IMR-90 (cell line): ENCODE measurements around the gene HMG20A. TPM values are rescaled to one million over a fixed set of nuclear protein-coding genes. Genes with fewer than 3 reads are reported as not detected.

ENCODE experiments used
- ATAC-seq: fragments of 200-7000 bp; cut with Tn5 transposase; 2 replicates; pipeline ENCODE4 v1.9.1; 2020; ENCODE audit warnings: low read depth, mild to moderate bottlenecking, moderate library complexity
- BruUV-seq: library from RNA; stranded (reverse); fragments of 400-500 nt; replicated peaks from 2 replicates; lab custom pipeline; 2021; lab: Mats Ljungman, UMichigan
- CTCF ChIA-PET: fragments of 300-600 bp; formaldehyde crosslinking; extraction: SDS; loops from one replicate; lab custom pipeline; 2021; ENCODE audit warnings: antibody characterized with exemption; lab: Yijun Ruan, JAX
- POLR2A ChIA-PET: fragments of 300-600 bp; sonication (Branson Sonifier 250); formaldehyde crosslinking; loops from one replicate; lab custom pipeline; 2022; ENCODE audit warnings: antibody characterized with exemption; ENCODE audit not compliant: unreplicated experiment; lab: Charles Lee
- DNase-seq: peaks from one replicate; pipeline ENCODE4 v3.0.0; 2013
- H2AFZ ChIP-seq: replicated peaks from 2 replicates; pipeline ENCODE3; 2013; ENCODE audit warnings: low read length, mild to moderate bottlenecking; ENCODE audit not compliant: poor library complexity
- H2AK5ac ChIP-seq: 2 replicates; pipeline ENCODE4 v1.6.1; 2013; ENCODE audit warnings: low read depth, low read length, inconsistent platforms
- H2AK9ac ChIP-seq: replicated peaks from 2 replicates; pipeline ENCODE3; 2013; ENCODE audit warnings: mild to moderate bottlenecking, low read depth, low read length, moderate library complexity; ENCODE audit not compliant: poor library complexity
- H2BK120ac ChIP-seq: 2 replicates; pipeline ENCODE4 v1.6.1; 2013; ENCODE audit warnings: low read depth, low read length, inconsistent platforms
- H2BK15ac ChIP-seq: 3 replicates; pipeline ENCODE4 v1.6.1; 2013; ENCODE audit warnings: low read depth, low read length, inconsistent platforms
- H2BK20ac ChIP-seq: 2 replicates; pipeline ENCODE4 v1.6.1; 2013; ENCODE audit warnings: low read depth, mild to moderate bottlenecking, inconsistent platforms, low read length, moderate library complexity
- H2BK5ac ChIP-seq: 2 replicates; pipeline ENCODE4 v1.6.1; 2013; ENCODE audit warnings: mild to moderate bottlenecking, low read depth, low read length, inconsistent platforms; ENCODE audit not compliant: poor library complexity, severe bottlenecking
- H3K14ac ChIP-seq: replicated peaks from 2 replicates; pipeline ENCODE4 v1.6.1; 2013; ENCODE audit warnings: low read depth, low read length, inconsistent platforms
- H3K18ac ChIP-seq: 2 replicates; pipeline ENCODE4 v1.6.1; 2013; ENCODE audit warnings: low read depth, low read length, control low read depth
- H3K23ac ChIP-seq: 2 replicates; pipeline ENCODE4 v1.6.1; 2013; ENCODE audit warnings: low read depth, low read length, inconsistent platforms
- H3K27ac ChIP-seq: 2 replicates; pipeline ENCODE4 v1.5.1; 2013; ENCODE audit warnings: mild to moderate bottlenecking, control low read depth, low read length; ENCODE audit not compliant: insufficient read depth
- H3K27me3 ChIP-seq: 2 replicates; pipeline ENCODE4 v1.6.1; 2013; ENCODE audit warnings: low read length; ENCODE audit not compliant: control insufficient read depth, insufficient read depth
- H3K36me3 ChIP-seq: 2 replicates; pipeline ENCODE4 v1.6.1; 2013; ENCODE audit warnings: low read length, mixed read lengths; ENCODE audit not compliant: control insufficient read depth, insufficient read depth
- H3K4ac ChIP-seq: 2 replicates; pipeline ENCODE4 v1.6.1; 2013; ENCODE audit warnings: low read depth, low read length, inconsistent platforms
- H3K4me1 ChIP-seq: 2 replicates; pipeline ENCODE4 v1.6.1; 2013; ENCODE audit warnings: low read length, mixed read lengths; ENCODE audit not compliant: control insufficient read depth, insufficient read depth
- H3K4me2 ChIP-seq: 2 replicates; pipeline ENCODE4 v1.6.1; 2013; ENCODE audit warnings: low read depth, mild to moderate bottlenecking, control low read depth, low read length, moderate library complexity
- H3K4me3 ChIP-seq: 2 replicates; pipeline ENCODE4 v1.5.1; 2013; ENCODE audit warnings: low read depth, mild to moderate bottlenecking, control low read depth, low read length, moderate library complexity; ENCODE audit not compliant: insufficient read depth
- H3K56ac ChIP-seq: 2 replicates; pipeline ENCODE4 v1.6.1; 2013; ENCODE audit warnings: low read length, inconsistent platforms; ENCODE audit not compliant: insufficient read depth; ENCODE audit errors: extremely low read depth
- H3K79me1 ChIP-seq, 2 experiments: 2 replicates each; pipeline ENCODE4 v1.6.1; 2013; ENCODE audit warnings: low read length in 2 of 2, inconsistent platforms in 1 of 2, low read depth in 1 of 2
- H3K9ac ChIP-seq: 2 replicates; pipeline ENCODE4 v1.6.1; 2013; ENCODE audit warnings: low read depth, low read length, control low read depth
- H3K9me1 ChIP-seq: 2 replicates; pipeline ENCODE4 v1.6.1; 2013; ENCODE audit warnings: low read length, inconsistent platforms; ENCODE audit not compliant: insufficient read depth
- H3K9me3 ChIP-seq: 2 replicates; pipeline ENCODE4 v1.6.1; 2013; ENCODE audit warnings: low read length; ENCODE audit not compliant: control insufficient read depth, insufficient read depth
- H4K20me1 ChIP-seq: 2 replicates; pipeline ENCODE4 v1.6.1; 2013; ENCODE audit warnings: low read length, inconsistent platforms; ENCODE audit not compliant: insufficient read depth
- H4K5ac ChIP-seq: 2 replicates; pipeline ENCODE4 v1.6.1; 2013; ENCODE audit warnings: mild to moderate bottlenecking, low read depth, low read length, control low read depth
- H4K8ac ChIP-seq, 2 experiments: 2 replicates each; pipeline ENCODE4 v1.6.1; 2013; ENCODE audit warnings: low read depth in 2 of 2, low read length in 2 of 2, control low read depth in 1 of 2, inconsistent platforms in 1 of 2
- H4K91ac ChIP-seq: 2 replicates; pipeline ENCODE4 v1.6.1; 2013; ENCODE audit warnings: low read depth, low read length, inconsistent platforms; ENCODE audit not compliant: insufficient read depth
- CHD1 ChIP-seq: IDR thresholded peaks from 2 replicates; pipeline ENCODE4 v1.6.1; 2012; ENCODE audit warnings: low read depth, low read length, improper control_type of control experiment
- CTCF ChIP-seq: conservative IDR thresholded peaks from 2 replicates; pipeline ENCODE4 v1.5.1; 2012; ENCODE audit warnings: mild to moderate bottlenecking, low read depth, low read length, improper control_type of control experiment
- MAZ ChIP-seq: IDR thresholded peaks from 2 replicates; pipeline ENCODE4 v1.6.1; 2012; ENCODE audit warnings: low read depth, mild to moderate bottlenecking, low read length, improper control_type of control experiment, moderate library complexity, borderline replicate concordance
- USF2 ChIP-seq: fragments of 150-350 bp; IDR thresholded peaks from 2 replicates; pipeline ENCODE4 v1.6.1; 2017; ENCODE audit warnings: mild to moderate bottlenecking, antibody characterized with exemption, low read length, low read depth
- WGBS, 2 experiments: methylation state at CpG; one replicate each; pipeline versions ENCODE4 v1.1.5 to v1.1.7; 2013; ENCODE audit warnings: missing lambda C conversion rate in 2 of 2; ENCODE audit not compliant: insufficient read length in 1 of 2; ENCODE audit errors: extremely low coverage in 2 of 2; 5-methylcytosine and 5-hydroxymethylcytosine counted together
- dilution Hi-C: fragments of 300-500 bp; cut with HindIII; formaldehyde crosslinking; loops from one replicate; pipeline ENCODE4 v1.14.3; 2018; ENCODE audit warnings: low sequenced_read_pairs; ENCODE audit not compliant: unreplicated experiment
- in situ Hi-C: fragments of 300-500 bp; cut with MboI; formaldehyde crosslinking; loops from 3 replicates; pipeline ENCODE4 v1.14.3; 2019; ENCODE audit warnings: low sequenced_read_pairs, inconsistent platforms, mixed read lengths
- intact Hi-C: fragments of 100-400 bp; cut with micrococcal nuclease; formaldehyde crosslinking; loops from 2 replicates; pipeline ENCODE4 v1.10.0; 2022
- polyA plus RNA-seq, 3 experiments: library from polyadenylated mRNA; depleted of rRNA; stranded (reverse); fragments of >200 nt; gene quantifications; 2 replicates each; pipeline ENCODE4 v1.2.3, GENCODE V29; 2012; ENCODE audit warnings: low replicate concordance in 1 of 3
- total RNA-seq: library from RNA; depleted of rRNA; stranded (reverse); fragments of >200 nt; gene quantifications from 2 replicates; pipeline ENCODE4 v1.2.3, GENCODE V29; 2012

The HMG20A gene
- total and polyA plus RNA-seq, 2 of the 4 experiments (the other 2 are of a cell fraction) = 22.3 to 25.3 TPM

- no peak for TF ChIP-seq CHD1
Observed at GRCh38 chr15:77514641-77515402, 94.1 kb downstream of the HMG20A start (continued).

GRCh38 chr15:77515613-77516012, 94.9 kb downstream of the HMG20A start:
- CTCF ChIA-PET = no interaction called here

More at GRCh38 chr15:77515613-77516012, 94.9 kb downstream of the HMG20A start:
- Histone ChIP-seq H3K9ac (no peak overlapping the region), H3K79me1 (no peaks in the 10 kb centered on the region), H3K9me1 (peaks cover 7% of the 10 kb centered on the region; the same call in 1 of the 2 replicates), H3K56ac (no peak overlapping the region), H4K20me1 (no peaks in the 10 kb centered on the region; the same call in 1 of the 2 replicates), H3K4me3 (no peak overlapping the region), H3K36me3 (no peaks in the 10 kb centered on the region), H4K8ac (no peak overlapping the region), H3K4me2 (no peak overlapping the region), H4K5ac (no peak overlapping the region), H3K27me3 (no peaks in the 10 kb centered on the region), H3K4me1 (no peaks in the 10 kb centered on the region), H2AFZ (no peak overlapping the region), H2AK9ac (no peak overlapping the region), H3K23ac (no peak overlapping the region), H3K18ac (no peak overlapping the region), H2BK15ac (no peak overlapping the region), H2BK120ac (no peak overlapping the region), H3K14ac (no peak overlapping the region), H2BK5ac (no peak overlapping the region), H2BK20ac (no peak overlapping the region), H2AK5ac (no peak overlapping the region), H4K91ac (no peak overlapping the region), H3K4ac (no peak overlapping the region), H3K27ac (no peak overlapping the region), H3K9me3 (peaks cover 2% of the 10 kb centered on the region; the same call in 1 of the 2 replicates)
- DNase-seq (no peak), ATAC-seq (no peak)
- dilution Hi-C loops (no loop called here), in situ Hi-C loops (no loop called here), intact Hi-C loops (no loop called here)
- TF ChIP-seq CTCF (no peak), USF2 (no peak), MAZ (no peak)
- POLR2A ChIA-PET = no interaction called here
- no TSS peak for BruUV-seq
- WGBS, 2 experiments = no CpG with 5 or more reads among the region's 2 CpGs
